HEK293T (cell line): Measurements from ENCODE around the gene P4HA1.

Experiments
- FOXM1 ChIP-seq: fragments of 450-650 bp; IDR thresholded peaks from 2 replicates; pipeline ENCODE4 v1.6.1; 2017; ENCODE audit warnings: mild to moderate bottlenecking, borderline replicate concordance
- HDGF ChIP-seq: fragments of 450-650 bp; IDR thresholded peaks from 2 replicates; pipeline ENCODE4 v1.6.1; 2017; ENCODE audit warnings: antibody characterized with exemption, borderline replicate concordance
- NFRKB ChIP-seq: fragments of 450-650 bp; IDR thresholded peaks from 2 replicates; pipeline ENCODE4 v1.6.1; 2016; ENCODE audit warnings: mild to moderate bottlenecking, moderate library complexity
- SP1 ChIP-seq: fragments of 450-650 bp; IDR thresholded peaks from 2 replicates; pipeline ENCODE4 v1.6.1; 2017
- SUZ12 ChIP-seq: fragments of 450-650 bp; IDR thresholded peaks from 2 replicates; pipeline ENCODE4 v1.6.1; 2016; ENCODE audit warnings: mild to moderate bottlenecking

GRCh38 chr10:73113551-73113950, 16.9 kb upstream of the P4HA1 start:
- TF ChIP-seq SP1 (no peak), SUZ12 (no peak), FOXM1 (no peak), HDGF (no peak), NFRKB (no peak)
